Stimulated activated CD4-positive, alpha-beta T cell treated with anti-CD3 and anti-CD28 coated beads, Interleukin-15, amount 100 ng/mL, for 24 hours (primary cell): ENCODE results near the gene TBC1D16.
A peak's percentile ranks its signal among the peaks of the same experiment; 100 is the strongest.

ENCODE experiments used
- DNase-seq: peaks from one replicate; pipeline ENCODE4 v3.0.0-alpha.2; 2020

TBC1D16 gene

DNA sequence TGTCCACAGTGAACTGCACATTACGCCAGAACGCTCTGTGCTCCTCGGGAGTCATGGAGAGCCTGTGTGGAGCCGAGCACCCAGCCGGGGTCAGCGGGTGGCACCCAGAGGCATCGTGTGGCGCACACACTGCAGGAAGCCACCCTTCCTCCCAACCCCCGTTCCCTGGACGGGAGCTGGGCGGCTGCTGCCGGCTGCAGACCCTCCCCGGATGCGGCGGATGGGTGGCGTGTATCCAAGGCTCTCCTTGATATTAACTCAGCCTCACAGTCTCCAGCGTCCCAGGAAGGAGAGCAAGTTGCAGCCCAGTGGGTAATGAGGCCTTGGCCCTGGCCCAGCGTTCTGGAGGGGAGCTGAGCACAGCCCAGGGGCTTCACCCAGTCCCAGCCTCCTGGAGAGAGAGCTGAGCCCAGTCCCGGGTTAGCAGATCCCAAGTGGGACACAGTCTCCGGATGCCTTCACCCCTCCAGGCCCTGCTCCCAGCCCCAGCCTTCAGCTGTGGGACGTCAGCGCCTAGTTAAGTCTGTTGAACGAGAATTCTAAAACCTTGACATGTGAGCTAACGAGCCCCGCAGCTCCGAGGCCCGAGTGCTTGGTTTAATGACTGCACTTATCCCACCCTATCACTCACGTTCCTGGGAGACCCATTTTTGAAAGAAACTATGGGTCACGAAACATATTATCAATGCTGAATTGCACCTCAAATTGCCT lies 86.6 kb downstream of the TBC1D16 start:
- no peak for DNase-seq

DNA sequence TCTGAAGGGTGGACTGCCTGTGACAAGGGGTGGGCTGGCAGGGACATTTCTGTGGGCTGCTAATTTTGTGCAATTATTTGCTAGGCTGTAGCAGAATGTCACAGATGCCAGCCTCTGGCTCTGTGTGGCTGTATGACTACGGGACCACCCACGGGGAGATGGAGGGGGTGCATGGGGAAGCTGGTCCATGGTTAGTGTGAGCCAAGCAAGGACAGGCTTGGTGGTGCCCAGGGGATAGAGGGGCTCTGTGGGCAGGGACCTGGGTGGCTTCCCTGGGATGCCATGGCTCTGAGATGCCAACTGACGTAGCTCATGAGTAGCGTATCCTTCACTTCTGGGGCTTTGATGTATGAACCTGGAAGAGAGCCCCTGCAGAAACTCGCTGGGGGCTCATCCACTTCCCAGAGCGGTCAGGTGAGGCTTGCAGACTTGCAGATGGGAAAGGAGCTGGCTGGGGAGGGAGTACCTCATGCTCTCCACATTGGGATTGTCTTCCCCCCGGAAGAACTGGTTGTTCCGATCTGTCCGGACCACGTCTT lies 87.2 kb downstream of the TBC1D16 start:
- DNase-seq: no peak

DNA sequence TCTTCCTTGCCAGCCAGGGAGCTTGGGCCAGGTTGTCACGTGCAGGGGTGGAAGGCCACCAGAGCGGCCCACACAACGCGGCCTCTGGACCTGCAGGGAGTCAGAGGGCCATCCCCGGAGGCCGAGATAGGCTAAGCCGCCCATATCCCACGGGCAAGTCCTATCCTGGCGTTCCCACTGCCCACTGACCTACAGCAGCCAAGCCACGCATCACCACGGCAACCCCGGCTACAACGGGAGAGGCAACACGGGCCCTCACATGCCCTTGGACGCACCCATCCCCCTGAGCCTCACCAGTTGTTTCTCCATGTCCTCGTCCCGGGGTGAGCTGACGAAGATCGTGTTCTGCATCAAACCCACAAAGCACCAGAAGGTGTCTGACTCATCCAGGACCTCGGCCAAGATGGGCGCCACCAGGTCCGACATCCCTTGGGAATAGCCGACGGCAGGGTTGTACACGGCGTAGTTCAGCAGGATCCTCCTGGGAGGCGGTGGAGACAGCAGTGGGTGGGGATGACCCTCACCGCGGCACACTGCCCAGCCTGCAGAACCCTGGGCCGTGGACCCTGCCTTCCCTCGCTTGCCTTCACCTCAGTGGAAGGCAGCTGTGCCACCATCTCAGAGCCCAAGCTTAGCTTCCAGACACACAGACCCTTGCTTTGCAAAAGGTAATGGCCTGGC lies 88.2 kb downstream of the TBC1D16 start:
- DNase-seq: no peak

DNA sequence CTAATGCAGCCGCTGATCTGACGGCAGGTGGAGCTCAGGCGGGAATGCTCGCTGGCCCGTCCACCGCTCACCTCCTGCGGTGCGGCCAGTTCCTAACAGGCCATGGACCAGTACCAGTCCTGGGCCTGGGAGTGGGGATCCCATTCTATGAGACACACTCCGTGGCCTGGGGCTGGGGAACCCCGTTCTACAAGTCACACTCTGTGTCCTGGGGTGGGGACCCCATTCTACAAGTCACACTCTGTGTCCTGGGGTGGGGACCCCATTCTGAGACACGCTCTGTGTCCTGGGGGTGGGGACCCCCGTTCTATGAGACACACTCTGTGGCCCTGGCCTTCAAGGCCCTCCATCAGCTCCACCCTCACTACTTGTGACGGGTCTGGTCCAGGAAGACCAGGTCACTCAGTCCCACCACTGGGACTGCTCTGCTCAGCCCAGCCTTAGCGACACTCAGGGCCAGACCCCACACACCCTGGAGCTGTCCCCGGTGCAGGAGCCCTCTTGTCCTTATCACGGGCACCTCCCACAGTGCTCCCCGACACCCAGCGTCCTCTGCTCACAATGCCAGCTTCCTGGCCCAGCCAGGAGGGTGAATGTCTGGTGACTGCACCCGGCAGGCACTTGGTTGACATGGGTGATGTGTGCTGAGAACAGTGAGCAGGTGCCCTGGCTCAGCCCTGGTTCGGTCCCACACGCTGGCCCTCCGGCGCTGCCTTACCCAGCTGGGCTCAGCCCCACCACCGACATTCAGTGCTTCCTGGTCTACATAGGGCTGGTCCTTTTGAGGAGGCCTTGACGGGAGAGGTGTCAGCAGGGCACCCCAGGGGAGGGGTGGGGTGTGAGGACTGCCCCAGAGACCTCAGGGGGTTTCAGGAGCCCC lies 89.1 kb downstream of the TBC1D16 start:
- no peak for DNase-seq

DNA sequence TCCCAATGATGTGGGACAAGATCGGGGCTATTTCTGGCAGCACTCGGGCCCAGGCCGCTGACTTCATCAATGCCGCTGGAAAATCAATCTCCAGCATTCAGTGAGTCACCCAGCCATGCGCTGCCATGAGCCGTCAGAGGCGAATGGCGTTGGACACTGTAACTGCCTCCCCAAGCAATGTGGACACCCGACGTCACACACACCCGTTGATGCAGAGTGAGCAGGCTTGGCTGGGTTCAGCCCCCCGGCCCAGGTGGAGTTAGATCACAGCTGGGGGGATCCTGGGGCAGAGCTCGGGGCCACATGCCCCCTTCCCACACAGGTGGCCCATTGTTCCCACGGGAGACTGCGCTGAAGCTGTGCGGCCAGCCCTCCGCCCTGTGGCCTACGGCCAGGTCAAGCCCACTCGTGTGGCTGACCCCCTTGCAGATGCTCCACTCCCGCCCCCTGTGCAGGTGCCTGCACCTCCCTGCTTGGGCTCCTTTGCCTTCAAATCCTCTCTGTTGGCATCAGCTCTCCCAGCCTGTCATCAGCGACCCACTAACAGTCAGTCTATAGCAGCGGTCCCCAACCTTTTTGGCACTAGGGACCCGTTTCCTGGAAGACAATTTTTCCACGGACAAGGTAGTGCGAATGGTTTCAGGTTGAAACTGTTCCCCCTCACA lies 89.9 kb downstream of the TBC1D16 start:
- no peak for DNase-seq

DNA sequence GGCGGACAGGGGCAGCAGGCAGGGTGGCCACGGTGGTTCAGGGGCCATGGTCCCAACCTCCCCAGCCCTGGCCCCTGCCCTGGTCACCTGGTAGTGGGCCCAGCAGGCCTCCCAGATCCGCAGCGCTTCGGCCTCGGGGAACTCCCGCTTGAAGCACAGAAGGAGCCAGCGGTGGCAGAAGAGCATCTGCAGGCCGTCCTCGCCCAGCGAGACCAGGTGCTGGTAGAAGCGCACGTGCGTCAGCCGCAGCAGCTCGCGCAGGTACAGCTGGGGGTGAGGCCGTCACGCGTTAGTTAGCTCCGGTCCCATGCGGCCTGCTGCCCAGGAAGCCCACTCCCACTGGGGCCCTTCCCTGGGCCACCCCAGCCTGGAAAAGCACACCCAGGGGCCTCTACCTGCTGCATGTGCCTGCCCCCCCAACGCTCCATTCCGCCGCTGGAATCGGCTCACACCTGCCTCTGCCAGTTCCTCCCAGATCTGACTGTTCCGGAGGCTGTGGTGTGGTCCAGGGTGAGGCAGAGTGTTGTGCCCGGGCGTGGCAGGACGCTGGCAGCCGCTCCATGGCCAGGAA lies 90.8 kb downstream of the TBC1D16 start:
- DNase-seq: no peak

DNA sequence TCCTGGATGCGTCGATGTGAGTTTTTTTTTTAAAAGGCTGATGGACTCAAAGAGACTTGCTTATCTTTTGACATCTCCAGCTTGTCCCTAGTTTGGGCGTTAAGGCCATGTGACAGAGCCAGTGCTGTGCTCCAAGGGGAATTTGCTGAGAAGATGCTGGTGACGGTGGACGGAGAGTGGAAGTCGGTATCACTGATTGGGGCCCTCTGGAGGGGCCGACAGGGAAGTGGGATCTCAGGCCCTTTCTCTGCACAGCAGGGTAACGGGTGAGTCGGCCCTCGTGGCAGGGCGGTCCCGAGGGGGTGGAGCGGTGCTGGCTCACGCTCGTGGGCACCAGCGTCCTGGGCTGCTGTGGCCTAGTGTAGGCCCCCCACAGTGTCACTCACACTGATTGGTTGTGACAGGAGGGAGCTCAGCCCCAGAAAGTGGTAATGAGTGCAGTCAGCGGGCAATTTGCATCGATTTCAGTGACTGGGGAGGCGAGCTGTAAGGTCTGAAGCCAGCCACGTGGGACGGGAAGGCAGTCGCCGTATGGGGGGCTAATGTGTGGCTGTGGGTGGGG lies 91.3 kb downstream of the TBC1D16 start:
- no peak for DNase-seq

DNA sequence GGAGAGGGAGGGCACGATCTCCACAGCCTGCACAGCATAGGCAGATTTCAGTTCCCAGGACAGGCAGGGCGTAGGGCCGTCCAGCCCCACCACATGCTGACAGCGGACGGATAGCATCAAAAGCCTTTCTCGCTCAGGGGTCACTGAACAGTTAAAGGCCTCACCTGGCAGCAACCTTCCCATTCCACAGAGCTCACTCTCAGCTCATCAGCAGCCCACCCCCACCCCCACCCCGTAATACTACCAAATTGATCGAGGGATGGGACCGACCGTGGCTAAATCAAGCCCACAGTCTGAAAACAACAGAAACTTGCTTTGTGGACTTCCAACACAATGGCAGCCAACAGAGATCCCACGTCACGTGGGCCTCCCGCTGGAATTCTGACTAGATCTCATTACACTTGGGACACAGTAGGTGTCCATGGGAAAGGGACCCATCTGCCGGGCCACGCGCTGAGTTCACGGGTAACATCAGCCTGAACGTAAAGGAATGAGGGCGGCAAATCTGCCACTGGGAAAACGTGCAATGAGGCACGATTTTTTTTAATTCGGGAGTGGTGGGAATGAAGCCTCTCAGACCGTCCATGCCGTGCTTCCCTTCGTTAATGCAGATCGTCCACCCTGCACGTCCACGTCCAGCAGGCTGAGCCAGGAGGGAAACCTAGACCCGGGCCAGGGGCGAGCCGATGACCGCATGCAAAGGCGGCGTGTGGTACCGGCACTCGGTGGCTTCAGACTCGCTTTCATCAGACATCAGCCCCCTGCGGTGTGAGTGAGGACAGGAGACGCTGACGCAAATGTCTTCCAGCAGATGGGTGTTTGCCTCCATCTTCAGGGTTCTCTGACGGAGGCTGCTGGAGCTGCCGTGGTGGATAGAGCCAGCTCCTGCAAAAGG lies 92.1 kb downstream of the TBC1D16 start:
- DNase-seq: no peak

DNA sequence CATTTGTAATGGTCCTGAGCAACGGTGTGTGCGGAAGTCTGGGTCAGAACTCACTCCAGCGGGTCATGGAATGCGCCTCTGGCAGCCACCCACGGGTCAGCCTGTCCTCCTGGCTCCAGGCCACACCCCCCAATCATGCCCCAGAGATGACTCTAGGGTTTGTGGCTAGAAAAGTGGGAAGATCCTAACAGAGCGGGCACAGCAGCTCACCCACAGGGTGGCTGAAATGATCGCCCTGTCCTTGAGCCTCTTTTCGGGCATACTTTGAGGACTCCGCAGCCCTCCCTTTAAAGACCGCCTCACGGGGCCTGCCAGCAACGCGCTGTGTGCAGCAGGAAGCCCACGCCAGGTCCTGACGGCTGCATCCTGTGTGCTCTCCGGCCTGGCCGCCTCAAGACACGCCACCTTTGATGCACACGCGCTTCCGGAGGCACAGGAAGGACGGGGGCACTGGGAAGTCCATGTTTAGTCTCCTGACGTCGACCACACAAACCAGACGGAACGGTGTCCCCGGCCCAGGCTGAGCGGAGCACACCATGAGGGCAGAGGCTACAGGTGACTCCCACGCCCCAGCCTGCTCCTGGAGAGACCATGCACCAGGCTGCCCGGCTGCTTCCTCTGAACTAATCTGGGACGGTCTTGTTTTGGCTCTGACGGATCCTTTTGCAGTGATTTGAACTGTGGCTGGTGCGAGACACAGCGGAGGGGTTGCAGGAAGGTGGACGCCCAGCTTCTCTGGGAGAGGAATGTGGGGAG lies 92.9 kb downstream of the TBC1D16 start:
- DNase-seq: peak; percentile 30

DNA sequence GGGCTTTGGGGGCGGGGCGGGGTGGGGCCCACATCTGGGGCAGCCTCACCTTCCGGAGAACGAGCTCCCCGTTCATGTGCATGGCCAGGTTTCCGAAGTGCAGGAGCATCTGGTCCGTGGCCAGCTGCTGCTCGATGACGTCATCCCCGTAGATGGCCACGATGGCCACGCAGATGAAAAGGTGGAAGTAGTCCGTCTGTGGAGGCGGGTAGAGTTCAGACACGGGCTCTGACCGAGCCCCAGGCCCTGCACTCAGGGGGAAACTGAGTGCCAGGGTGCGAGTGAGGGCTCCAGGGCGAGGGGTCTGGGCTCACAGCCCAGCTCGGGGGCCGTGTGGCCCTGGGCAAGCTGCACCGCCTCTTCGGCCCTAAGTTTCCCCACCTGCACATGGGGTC lies 93.7 kb downstream of the TBC1D16 start:
- no peak for DNase-seq

DNA sequence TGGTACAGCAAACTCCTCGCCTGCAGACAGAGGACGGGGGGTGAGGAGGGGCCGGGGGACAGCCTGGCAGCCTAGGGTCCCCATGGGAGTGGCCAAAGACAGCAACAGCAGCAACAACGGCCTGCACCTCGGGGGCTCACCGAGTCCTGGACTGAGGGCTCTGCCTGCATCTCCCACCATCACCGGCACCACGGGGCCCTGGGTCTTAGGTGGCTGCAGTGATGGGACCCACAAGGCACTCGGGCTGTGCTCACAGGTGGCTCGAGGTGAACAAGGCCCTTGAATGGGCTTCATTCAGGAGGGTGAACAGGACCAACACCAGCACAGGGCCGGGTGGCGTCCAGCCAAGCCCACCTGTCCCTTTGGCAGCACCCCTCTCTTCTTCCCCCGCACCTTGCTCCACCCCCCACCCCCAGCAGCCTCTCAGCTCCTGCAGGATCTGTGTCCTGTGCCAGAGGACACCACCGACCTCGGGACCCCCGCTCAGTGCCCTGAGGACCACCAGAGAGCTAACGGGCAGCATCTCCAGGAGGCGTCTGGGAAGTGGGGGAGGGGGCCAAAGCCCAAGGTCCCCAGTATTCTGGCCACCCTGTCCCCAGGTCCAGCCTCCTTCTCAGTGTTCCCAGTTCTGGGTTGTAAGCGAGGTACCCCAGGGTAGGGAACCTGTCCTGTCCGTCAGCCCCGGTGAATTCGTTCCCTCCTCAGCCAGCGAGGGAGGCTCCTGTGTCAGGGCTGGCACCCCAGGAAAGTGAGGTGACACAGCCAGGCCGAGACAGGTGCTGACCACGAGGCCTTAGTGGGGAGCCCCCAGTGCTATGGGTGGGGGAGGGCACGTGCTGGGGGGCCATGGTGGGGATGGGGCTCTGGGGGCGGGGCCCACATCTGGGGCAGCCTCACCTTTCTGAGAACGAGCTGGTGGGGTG lies 94.3 kb downstream of the TBC1D16 start:
- no peak for DNase-seq

DNA sequence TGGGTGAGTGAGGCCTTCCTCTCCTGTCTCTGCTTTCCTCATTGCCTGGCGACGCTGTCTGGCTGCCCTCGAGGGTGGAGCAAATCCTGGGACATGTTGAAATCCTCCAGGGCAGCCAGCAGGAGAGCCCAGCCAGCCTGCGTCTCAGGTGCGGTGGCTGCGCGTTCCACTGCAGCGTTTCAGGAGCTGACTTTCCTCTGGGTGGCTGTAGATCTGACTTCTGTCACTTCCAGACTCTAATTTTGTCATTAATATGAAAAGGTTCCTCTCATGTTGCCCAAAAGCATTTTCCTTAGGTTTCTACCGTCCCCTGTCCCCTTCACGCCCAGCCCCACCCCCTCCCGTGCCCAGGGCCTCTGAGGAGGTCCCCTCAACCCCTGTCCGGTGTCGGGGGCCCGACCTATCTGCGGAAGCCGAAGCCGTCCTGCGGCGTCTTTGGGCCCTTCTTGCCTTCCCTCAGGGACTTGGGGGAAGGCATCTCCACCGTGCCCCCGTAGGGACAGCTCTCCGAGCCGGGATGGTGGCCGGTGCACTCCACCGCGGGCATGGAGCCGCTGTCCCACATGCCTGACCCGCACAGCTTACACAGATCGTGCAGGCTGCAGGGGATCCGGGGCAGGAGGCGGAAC lies 95.1 kb downstream of the TBC1D16 start:
- no peak for DNase-seq

DNA sequence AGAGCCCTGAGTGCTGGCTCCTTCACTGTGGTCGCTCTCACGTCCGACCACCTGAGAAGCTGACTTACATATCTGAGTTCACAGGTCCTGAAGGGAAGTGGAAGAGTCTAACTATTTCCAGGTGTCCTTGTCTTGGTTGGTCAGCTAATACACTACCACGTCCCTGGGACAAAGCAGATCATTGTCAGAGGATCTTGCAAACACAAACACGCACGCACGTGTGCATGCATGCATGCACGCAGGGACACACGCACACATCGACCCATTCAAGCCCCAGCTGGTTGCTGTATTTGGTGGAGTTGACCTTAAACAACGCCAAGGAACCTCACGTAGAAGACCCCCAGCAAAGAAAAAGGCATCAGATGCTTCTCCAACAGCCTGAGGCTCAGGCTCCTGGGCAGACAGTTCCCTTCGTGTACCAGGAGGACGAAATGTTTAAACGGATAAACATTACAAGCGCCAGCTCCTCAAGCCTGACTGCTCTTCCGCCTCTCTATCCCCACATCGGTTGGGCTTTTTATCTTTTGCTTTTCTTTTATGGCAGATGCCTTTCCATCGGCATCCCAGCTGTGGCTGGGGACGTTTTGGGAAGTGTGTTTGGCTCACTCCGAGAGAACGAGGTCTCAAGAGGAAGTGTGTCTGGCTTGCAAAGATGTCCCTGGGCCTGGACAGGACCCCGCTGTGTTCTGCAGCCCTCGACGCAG lies 95.8 kb downstream of the TBC1D16 start:
- no peak for DNase-seq

DNA sequence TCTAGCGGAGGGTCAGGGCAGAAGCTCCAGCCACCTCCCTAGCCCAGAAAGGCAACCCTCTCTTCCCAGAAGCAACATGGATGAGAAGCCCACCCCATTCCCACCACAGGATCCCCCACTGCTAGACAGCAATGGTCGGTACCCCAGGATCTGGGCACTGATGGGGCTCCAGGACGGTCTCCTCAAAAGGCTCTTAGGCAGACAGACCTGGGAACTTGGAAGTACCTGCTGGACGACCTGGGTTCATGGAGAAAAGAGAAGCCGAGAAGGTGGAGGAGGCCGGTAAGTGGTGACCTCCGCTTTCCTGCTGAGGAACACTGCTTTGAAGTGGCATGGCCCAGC lies 96.6 kb downstream of the TBC1D16 start:
- no peak for DNase-seq

DNA sequence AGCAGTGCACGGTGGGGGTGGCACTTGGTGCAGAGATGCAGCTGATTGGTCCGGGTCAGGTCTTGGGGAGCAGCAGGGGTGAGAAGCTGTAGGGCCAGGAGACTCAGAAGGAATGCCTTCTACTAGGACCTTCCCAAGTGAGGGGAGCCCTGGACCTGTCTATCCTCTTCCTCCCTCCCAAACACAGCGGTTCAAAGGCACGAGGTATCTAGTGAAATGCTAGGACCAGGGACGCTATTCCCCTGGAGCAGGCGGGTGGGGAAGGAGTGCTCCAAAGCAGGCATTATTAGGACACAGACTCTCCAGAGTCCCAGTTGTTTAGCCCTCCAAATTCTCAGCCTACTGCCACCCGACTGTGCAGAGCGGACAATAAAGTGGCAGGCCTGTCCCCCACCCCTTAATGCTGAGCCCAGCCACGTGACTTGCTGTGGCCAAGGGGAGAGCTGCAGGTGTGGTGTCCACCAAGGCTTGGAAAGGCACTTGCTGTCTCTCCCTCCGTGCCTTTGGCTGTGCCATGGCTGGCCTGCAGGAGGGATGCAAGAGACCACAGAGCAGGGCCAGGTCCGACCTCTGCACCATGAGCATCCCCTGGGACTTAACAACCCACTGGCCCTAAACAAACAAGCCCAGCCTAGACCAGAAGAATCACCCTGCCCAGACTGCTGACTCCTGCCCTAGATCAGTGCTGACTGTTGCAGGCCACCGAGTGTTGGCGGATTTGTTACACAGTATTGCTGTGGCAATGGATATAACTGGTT lies 97.2 kb downstream of the TBC1D16 start:
- no peak for DNase-seq

DNA sequence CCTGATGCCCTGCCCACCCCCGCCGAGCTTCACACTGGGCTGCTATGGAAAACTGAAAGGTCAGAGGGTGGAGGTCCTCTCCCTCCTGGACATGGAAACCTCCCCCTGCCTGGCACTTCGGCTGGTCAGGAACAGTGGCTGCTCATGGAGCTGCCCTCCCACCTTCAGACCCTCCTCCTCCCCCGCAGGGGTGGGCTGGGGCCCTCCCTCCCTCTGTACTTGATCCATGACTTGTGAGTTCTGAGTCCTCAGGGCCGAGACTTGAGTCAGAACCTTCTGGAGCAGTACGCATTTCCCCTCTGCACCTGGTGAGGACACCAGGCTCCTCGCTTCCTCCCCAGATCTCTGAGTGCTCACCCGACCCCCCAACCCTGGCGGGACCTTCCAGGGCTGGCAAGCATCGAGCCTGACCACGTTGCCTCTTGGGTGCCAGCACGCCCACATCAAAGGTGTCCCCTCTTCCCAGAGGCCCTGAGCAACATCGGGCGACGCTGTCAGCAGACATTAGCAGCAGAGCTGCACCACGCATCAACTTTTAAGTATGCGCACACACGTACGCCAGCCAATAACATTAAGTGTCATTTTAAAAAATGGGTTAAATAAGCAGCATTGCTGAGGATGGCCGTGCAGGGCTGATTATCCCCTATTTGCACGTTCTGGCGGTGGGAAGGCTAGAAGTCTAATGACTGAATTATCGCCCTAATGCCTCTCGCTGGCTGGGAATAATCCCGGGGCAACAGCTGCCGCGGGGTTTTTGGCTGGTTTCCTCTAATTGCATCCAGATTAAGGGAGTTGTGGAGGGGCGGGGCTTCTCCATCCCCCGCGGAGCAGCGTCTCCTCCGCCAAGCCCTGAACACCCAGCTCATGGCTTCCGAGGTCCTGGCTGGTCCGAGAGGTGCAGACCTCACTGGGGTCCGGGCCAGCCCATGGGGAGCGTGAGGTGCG lies 98.0 kb downstream of the TBC1D16 start:
- DNase-seq: no peak
